Parathyroid adenoma (tissue), 2 donors: ENCODE results near the gene APOBEC3B.
"Not testable (repeated sequence)": the region's sequence is repeated elsewhere in the genome, so short reads cannot be mapped to it uniquely, and the experiment has no call there.

Source experiments
- H2AFZ ChIP-seq: fragments of 300-600 bp; sonication (generic); one replicate; pipeline ENCODE4 v1.7.0; 2017; ENCODE audit warnings: antibody characterized with exemption, mild to moderate bottlenecking
- H3K27ac ChIP-seq: fragments of 300-600 bp; sonication (generic); one replicate; pipeline ENCODE4 v1.7.0; 2017
- H3K27me3 ChIP-seq: fragments of 300-600 bp; sonication (generic); one replicate; pipeline ENCODE4 v1.7.0; 2017; ENCODE audit warnings: low read length; ENCODE audit not compliant: control insufficient read depth, insufficient read depth
- H3K36me3 ChIP-seq: fragments of 300-600 bp; sonication (generic); one replicate; pipeline ENCODE4 v1.7.0; 2017; ENCODE audit warnings: low read length; ENCODE audit not compliant: control insufficient read depth, insufficient read depth
- H3K4me1 ChIP-seq: fragments of 300-600 bp; sonication (generic); one replicate; pipeline ENCODE4 v1.7.0; 2017; ENCODE audit warnings: control low read depth
- H3K4me2 ChIP-seq: fragments of 300-600 bp; sonication (generic); one replicate; pipeline ENCODE4 v1.7.0; 2017; ENCODE audit warnings: low read length
- H3K4me3 ChIP-seq: fragments of 300-600 bp; sonication (generic); one replicate; pipeline ENCODE4 v1.7.0; 2017; ENCODE audit warnings: low read depth, low read length
- H3K79me2 ChIP-seq: fragments of 300-600 bp; sonication (generic); one replicate; pipeline ENCODE4 v1.7.0; 2017; ENCODE audit warnings: control low read depth
- H3K9ac ChIP-seq: fragments of 300-600 bp; sonication (generic); one replicate; pipeline ENCODE4 v1.7.0; 2017; ENCODE audit warnings: mild to moderate bottlenecking
- H3K9me3 ChIP-seq: fragments of 300-600 bp; sonication (generic); one replicate; pipeline ENCODE4 v1.7.0; 2017; ENCODE audit warnings: low read length; ENCODE audit not compliant: control insufficient read depth
- CTCF ChIP-seq: fragments of 300-600 bp; sonication (generic); IDR thresholded peaks from one replicate; pipeline ENCODE4 v1.7.0; 2017; ENCODE audit warnings: antibody characterized with exemption, mild to moderate bottlenecking
- donor health status: primary hyperparathyroidism.

APOBEC3B gene

GRCh38 chr22:39026509-39027150 lies 44.5 kb downstream of the APOBEC3B start:
- no peak overlapping the region for H3K4me2 ChIP-seq
- H3K4me3 ChIP-seq, result no peak overlapping the region
- H2AFZ ChIP-seq, result no peak overlapping the region
- no peak overlapping the region for H3K27ac ChIP-seq
- H3K9me3 ChIP-seq, result no peaks in the 10 kb centered on the region
- no peaks in the 10 kb centered on the region for H3K27me3 ChIP-seq
- no peak overlapping the region for H3K9ac ChIP-seq
- H3K36me3 ChIP-seq, result no peaks in the 10 kb centered on the region
- H3K79me2 ChIP-seq, result no peaks in the 10 kb centered on the region
- no peaks in the 10 kb centered on the region for H3K4me1 ChIP-seq
- TF ChIP-seq CTCF, result no peak

- Histone ChIP-seq H3K4me3 (no peak overlapping the region), H3K36me3 (no peaks in the 10 kb centered on the region), H3K27me3 (no peaks in the 10 kb centered on the region), H3K79me2 (no peaks in the 10 kb centered on the region), H3K27ac (no peak overlapping the region), H3K4me1 (no peaks in the 10 kb centered on the region), H2AFZ (no peak overlapping the region), H3K9me3 (no peaks in the 10 kb centered on the region), H3K9ac (no peak overlapping the region), H3K4me2 (no peak overlapping the region)
- no peak for TF ChIP-seq CTCF
Measured at GRCh38 chr22:39027717-39028116, 45.6 kb downstream of the APOBEC3B start.

- H3K79me2 ChIP-seq, result no peaks in the 10 kb centered on the region
- no peak overlapping the region for H3K4me2 ChIP-seq
- H3K9me3 ChIP-seq, result no peaks in the 10 kb centered on the region
- no peak for TF ChIP-seq CTCF
- H3K27me3 ChIP-seq, result no peaks in the 10 kb centered on the region
- H3K4me3 ChIP-seq, result no peak overlapping the region
- no peak overlapping the region for H3K27ac ChIP-seq
- H3K36me3 ChIP-seq, result no peaks in the 10 kb centered on the region
- H3K4me1 ChIP-seq, result no peaks in the 10 kb centered on the region
- H2AFZ ChIP-seq, result no peak overlapping the region
- no peak overlapping the region for H3K9ac ChIP-seq
Measured at GRCh38 chr22:39028281-39028680, 46.1 kb downstream of the APOBEC3B start.

- TF ChIP-seq CTCF, result no peak
- Histone ChIP-seq H3K79me2 (no peaks in the 10 kb centered on the region), H3K4me3 (no peak overlapping the region), H3K4me1 (no peaks in the 10 kb centered on the region), H3K27ac (no peak overlapping the region), H3K27me3 (no peaks in the 10 kb centered on the region), H3K9me3 (no peaks in the 10 kb centered on the region), H2AFZ (no peak overlapping the region), H3K36me3 (no peaks in the 10 kb centered on the region), H3K9ac (no peak overlapping the region), H3K4me2 (no peak overlapping the region)
Measured at GRCh38 chr22:39029227-39029626, 47.1 kb downstream of the APOBEC3B start.

- Histone ChIP-seq H3K4me2 (no peak overlapping the region), H3K9me3 (no peaks in the 10 kb centered on the region), H3K4me1 (no peaks in the 10 kb centered on the region), H3K79me2 (no peaks in the 10 kb centered on the region), H3K36me3 (no peaks in the 10 kb centered on the region), H3K9ac (no peak overlapping the region), H3K27me3 (no peaks in the 10 kb centered on the region), H3K27ac (no peak overlapping the region), H2AFZ (no peak overlapping the region), H3K4me3 (no peak overlapping the region)
- no peak for TF ChIP-seq CTCF
Measured at GRCh38 chr22:39030705-39031104, 48.6 kb downstream of the APOBEC3B start.

GRCh38 chr22:39031434-39032295 lies 49.5 kb downstream of the APOBEC3B start:
- H2AFZ ChIP-seq, H3K9me3 ChIP-seq, H3K27ac ChIP-seq, H3K4me1 ChIP-seq, H3K9ac ChIP-seq, H3K4me3 ChIP-seq, H3K79me2 ChIP-seq, H3K36me3 ChIP-seq, H3K4me2 ChIP-seq, H3K27me3 ChIP-seq: not testable (repeated sequence)

- H3K4me3 ChIP-seq, H3K9ac ChIP-seq, H3K36me3 ChIP-seq, H3K4me1 ChIP-seq, H3K9me3 ChIP-seq, H3K79me2 ChIP-seq, H3K4me2 ChIP-seq, H3K27ac ChIP-seq, H2AFZ ChIP-seq, H3K27me3 ChIP-seq: not testable (repeated sequence)
Measured at GRCh38 chr22:39037071-39037470, 54.9 kb downstream of the APOBEC3B start.
